ENCODE data around the gene ADH5.
"Not testable (repeated sequence)": the region's sequence is repeated elsewhere in the genome, so short reads cannot be mapped to it uniquely, and the experiment has no call there.

ADH5 gene

GRCh38 chr4:99029018-99029735 lies 59.4 kb downstream of the ADH5 start:
- no peak for DNase-seq (ENCODE audit: low read depth)

GRCh38 chr4:99028187-99028586 lies 60.4 kb downstream of the ADH5 start:
- DNase-seq (ENCODE audit: low read depth) = no peak

- DNase-seq (ENCODE audit: low read depth) = no peak
Measured at GRCh38 chr4:99027304-99027703, 61.3 kb downstream of the ADH5 start.

- DNase-seq (ENCODE audit: low read depth) = no peak
Measured at GRCh38 chr4:99025506-99025905, 63.1 kb downstream of the ADH5 start.

- DNase-seq (ENCODE audit: low read depth) = no peak
Measured at GRCh38 chr4:99024481-99025275, 63.9 kb downstream of the ADH5 start.

GRCh38 chr4:99023800-99024251 lies 64.8 kb downstream of the ADH5 start:
- not testable (repeated sequence) for DNase-seq (ENCODE audit: low read depth)

- DNase-seq (ENCODE audit: low read depth) = no peak
Measured at GRCh38 chr4:99022566-99022965, 66.0 kb downstream of the ADH5 start.

- DNase-seq (ENCODE audit: low read depth) = no peak
Measured at GRCh38 chr4:99021386-99021785, 67.2 kb downstream of the ADH5 start.
